ENCODE results near the gene ERCC4. TPM values are rescaled to one million over a fixed set of nuclear protein-coding genes. Genes with fewer than 3 reads are reported as not detected.

The ERCC4 gene
- total RNA-seq, 2 donors from 2014 or later, result 13.1 to 22.6 TPM

GRCh38 chr16:13997526-13997925 is 77.6 kb downstream of the ERCC4 start:
- DNase-seq (ENCODE audit: low spot score), result no peak
- no peaks in the 10 kb centered on the region for H3K36me3 Mint-ChIP-seq
- no peaks in the 10 kb centered on the region for H3K9me3 Mint-ChIP-seq
- no peak overlapping the region for H3K27ac Mint-ChIP-seq
- H3K4me3 Mint-ChIP-seq, result no peak overlapping the region
- ATAC-seq, result no peak
- H3K4me1 Mint-ChIP-seq (ENCODE audit: low read depth in 2 of 2), result no peaks in the 10 kb centered on the region
- peaks cover 13 to 21% of the 10 kb centered on the region in 2 donors for H3K27me3 Mint-ChIP-seq

DNA sequence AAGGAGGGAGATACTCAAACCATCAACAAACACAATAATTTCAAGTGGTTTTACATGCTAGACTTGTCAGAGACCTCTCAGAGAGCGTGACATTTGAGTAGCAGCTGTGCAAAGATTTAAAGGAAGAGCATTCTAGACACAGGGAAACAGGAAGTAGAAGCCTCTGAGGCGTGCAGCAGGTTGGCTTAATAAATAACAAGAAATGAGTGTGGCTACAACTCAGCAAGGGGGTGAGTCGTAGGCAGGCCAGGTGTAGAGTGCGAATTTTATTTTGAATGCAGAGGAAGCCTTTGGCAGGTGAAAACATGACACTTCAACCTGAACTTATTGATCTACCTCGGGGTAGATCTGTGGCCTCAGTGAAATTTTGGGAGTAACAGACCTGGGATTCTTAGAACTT is 78.0 kb downstream of the ERCC4 start:
- peaks cover 0 to 3% of the 10 kb centered on the region in 2 donors for H3K4me1 Mint-ChIP-seq (ENCODE audit: low read depth in 2 of 2)
- peaks cover 13 to 25% of the 10 kb centered on the region in 2 donors for H3K27me3 Mint-ChIP-seq
- no peak overlapping the region for H3K4me3 Mint-ChIP-seq
- no peak overlapping the region for H3K27ac Mint-ChIP-seq
- no peak for ATAC-seq
- no peaks in the 10 kb centered on the region for H3K9me3 Mint-ChIP-seq
- H3K36me3 Mint-ChIP-seq, result no peaks in the 10 kb centered on the region
- no peak for DNase-seq (ENCODE audit: low spot score)

DNA sequence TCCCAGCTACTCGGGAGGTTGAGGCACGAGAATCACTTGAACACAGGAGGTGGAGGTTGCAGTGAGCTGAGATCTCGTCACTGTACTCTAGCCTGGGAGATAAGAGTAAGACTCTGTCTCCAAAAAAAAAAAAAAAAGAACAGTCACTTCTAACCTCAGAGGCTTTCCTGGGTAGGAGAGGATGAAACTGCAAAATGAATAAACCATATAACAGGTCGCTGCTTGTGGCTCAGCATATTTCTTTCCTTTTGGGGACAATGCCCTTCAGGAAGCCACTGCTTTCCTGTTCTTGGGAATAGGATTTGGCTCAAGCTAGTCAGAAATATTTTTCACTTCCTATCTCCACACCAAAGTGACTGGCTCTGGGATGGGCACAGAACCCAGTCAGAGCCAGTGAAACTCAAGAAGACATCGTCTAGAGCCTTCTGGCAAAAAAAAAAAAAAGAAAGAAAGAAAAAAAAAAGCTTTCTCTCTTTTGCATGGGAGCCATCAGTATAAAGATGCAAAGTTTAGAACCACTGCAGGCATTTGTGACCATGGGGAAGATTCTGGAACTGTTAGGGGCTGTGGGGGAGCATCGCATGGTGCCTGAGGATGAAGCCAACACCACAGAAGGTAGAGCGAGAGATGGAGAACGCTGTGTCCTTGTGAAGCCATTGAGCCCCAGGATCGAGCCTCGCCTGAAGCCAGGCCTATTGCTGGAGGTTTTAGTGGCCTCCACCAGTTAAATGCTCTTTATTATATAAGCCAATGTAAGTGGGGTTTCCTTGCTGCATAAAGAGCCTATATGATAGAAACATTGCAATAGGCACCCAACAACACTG is 79.3 kb downstream of the ERCC4 start:
- H3K9me3 Mint-ChIP-seq, result no peaks in the 10 kb centered on the region
- DNase-seq (ENCODE audit: low spot score) (no peak), ATAC-seq (no peak)
- no peaks in the 10 kb centered on the region for H3K36me3 Mint-ChIP-seq
- no peak overlapping the region for H3K4me3 Mint-ChIP-seq
- H3K27ac Mint-ChIP-seq, result no peak overlapping the region
- peaks cover 13 to 34% of the 10 kb centered on the region in 2 donors for H3K27me3 Mint-ChIP-seq
- H3K4me1 Mint-ChIP-seq (ENCODE audit: low read depth in 2 of 2), result peaks cover 0 to 4% of the 10 kb centered on the region in 2 donors

- ATAC-seq, result no peak
- Mint-ChIP-seq H3K9me3 (no peaks in the 10 kb centered on the region), H3K4me1 (ENCODE audit: low read depth in 2 of 2) (peaks cover 0 to 4% of the 10 kb centered on the region in 2 donors), H3K36me3 (no peaks in the 10 kb centered on the region), H3K4me3 (no peak overlapping the region), H3K27me3 (peaks cover 13 to 34% of the 10 kb centered on the region in 2 donors), H3K27ac (no peak overlapping the region)
- DNase-seq (ENCODE audit: low spot score), result no peak
Observed at GRCh38 chr16:13999895-14000425, 80.0 kb downstream of the ERCC4 start.

- H3K4me3 Mint-ChIP-seq, result no peak overlapping the region
- ATAC-seq (no peak), DNase-seq (ENCODE audit: low spot score) (no peak)
- no peaks in the 10 kb centered on the region for H3K36me3 Mint-ChIP-seq
- peaks cover 13 to 29% of the 10 kb centered on the region in 2 donors for H3K27me3 Mint-ChIP-seq
- H3K9me3 Mint-ChIP-seq, result no peaks in the 10 kb centered on the region
- peaks cover 0 to 4% of the 10 kb centered on the region in 2 donors for H3K4me1 Mint-ChIP-seq (ENCODE audit: low read depth in 2 of 2)
- no peak overlapping the region for H3K27ac Mint-ChIP-seq
Observed at GRCh38 chr16:14001521-14001920, 81.6 kb downstream of the ERCC4 start.

Other genes with a start within 250 kb of the ERCC4 start
- gene MRTFB, start 151.2 kb downstream of the ERCC4 start, total RNA-seq, result 10 to 100 TPM; 10.0 to 20.4 TPM

Measured in natural killer cell treated with Interleukin-12 subunit alpha and Interleukin-12 subunit beta and Interleukin-15 and Interleukin-18, amount 100 ng/mL, for 72 hours (primary cell).